Endothelial cell of umbilical vein (primary cell): ENCODE results near the gene PTDSS2. TPM values are rescaled to one million over a fixed set of nuclear protein-coding genes. Genes with fewer than 3 reads are reported as not detected.

Experiments used
- BruUV-seq: library from RNA; stranded (reverse); fragments of 400-500 nt; replicated peaks from 2 replicates; lab custom pipeline; 2021; lab: Mats Ljungman, UMichigan
- CTCF ChIA-PET: fragments of 300-600, 350-600 bp; sonication (Branson Sonifier 250); formaldehyde crosslinking; loops from one replicate; lab custom pipeline; 2021; ENCODE audit warnings: antibody characterized with exemption, inconsistent platforms; lab: Charles Lee
- POLR2A ChIA-PET: fragments of 300-600, 350-600 bp; sonication (Branson Sonifier 250); formaldehyde crosslinking; loops from one replicate; lab custom pipeline; 2021; ENCODE audit warnings: antibody characterized with exemption, inconsistent platforms; lab: Charles Lee
- DNase-seq: peaks from one replicate; pipeline ENCODE4 v3.0.0-alpha.2; 2011; ENCODE audit warnings: low read depth, low spot score
- FAIRE-seq: peaks from 2 replicates; lab custom pipeline; 2011; peaks lifted over from hg19 to GRCh38; lab: Jason Lieb, UNC
- H2AFZ ChIP-seq: 2 replicates; pipeline ENCODE4 v1.6.0; 2012; ENCODE audit warnings: low read depth, low read length, control low read depth, inconsistent platforms
- H3K27ac ChIP-seq: 2 replicates; pipeline ENCODE4 v1.5.1; 2011; ENCODE audit warnings: low read depth, mild to moderate bottlenecking, control low read depth, low read length, moderate library complexity; ENCODE audit not compliant: insufficient read depth
- H3K27me3 ChIP-seq, 2 experiments: 2 replicates each; pipeline versions ENCODE4 v1.6.0 to v1.6.1; 2011; ENCODE audit warnings: low read length in 2 of 2, mixed read lengths in 1 of 2; ENCODE audit not compliant: control insufficient read depth in 2 of 2, insufficient read depth in 2 of 2
- H3K36me3 ChIP-seq, 2 experiments: 2 replicates in 1 of 2; 3 replicates in 1 of 2; pipeline ENCODE4 v1.5.1; 2011; ENCODE audit warnings: low read length in 2 of 2, mild to moderate bottlenecking in 1 of 2, moderate library complexity in 1 of 2; ENCODE audit not compliant: control insufficient read depth in 2 of 2, insufficient read depth in 2 of 2; ENCODE audit errors: extremely low read depth in 1 of 2
- H3K4me1 ChIP-seq: 3 replicates; pipeline ENCODE4 v1.5.1; 2011; ENCODE audit warnings: mild to moderate bottlenecking, low read length; ENCODE audit not compliant: control insufficient read depth, insufficient read depth; ENCODE audit errors: extremely low read depth
- H3K4me2 ChIP-seq: 2 replicates; pipeline ENCODE4 v1.6.1; 2011; ENCODE audit warnings: low read length, control low read depth, mixed read lengths; ENCODE audit not compliant: insufficient read depth
- H3K4me3 ChIP-seq, 3 experiments: fragments of 200-600 bp in 1 of 3; sonication (generic), shearing (Covaris generic) in 1 of 3; replicated peaks in 1 of 3; 2 replicates each; pipeline ENCODE4 v1.5.1; 2011 to 2016; ENCODE audit warnings: control low read depth in 3 of 3, low read length in 3 of 3, mild to moderate bottlenecking in 2 of 3, inconsistent platforms in 1 of 3, low read depth in 1 of 3, moderate library complexity in 1 of 3; ENCODE audit not compliant: insufficient read depth in 1 of 3
- H3K79me2 ChIP-seq: 2 replicates; pipeline ENCODE4 v1.6.0; 2012; ENCODE audit warnings: low read length, inconsistent platforms; ENCODE audit not compliant: control insufficient read depth, insufficient read depth
- H3K9ac ChIP-seq: replicated peaks from 2 replicates; pipeline ENCODE3; 2011; ENCODE audit warnings: low read length, control low read depth; ENCODE audit not compliant: insufficient read depth; ENCODE audit errors: extremely low read depth
- H3K9me1 ChIP-seq: replicated peaks from 3 replicates; pipeline ENCODE4 v1.6.0; 2011; ENCODE audit warnings: mild to moderate bottlenecking, low read length; ENCODE audit not compliant: control insufficient read depth, insufficient read depth; ENCODE audit errors: extremely low read depth
- H3K9me3 ChIP-seq: replicated peaks from 2 replicates; pipeline ENCODE4 v1.5.1; 2012; ENCODE audit warnings: low read length, inconsistent platforms; ENCODE audit not compliant: control insufficient read depth, insufficient read depth
- H4K20me1 ChIP-seq: replicated peaks from 2 replicates; pipeline ENCODE3; 2011; ENCODE audit warnings: mild to moderate bottlenecking, low read length; ENCODE audit not compliant: control insufficient read depth, insufficient read depth; ENCODE audit errors: extremely low read depth
- EZH2 ChIP-seq: IDR thresholded peaks from 2 replicates; pipeline ENCODE4 v1.6.1; 2012; ENCODE audit warnings: borderline replicate concordance, low read depth, mild to moderate bottlenecking, moderate library complexity, low read length, inconsistent platforms; ENCODE audit not compliant: severe bottlenecking
- FOS ChIP-seq: IDR thresholded peaks from 2 replicates; pipeline ENCODE4 v1.6.1; 2011; ENCODE audit warnings: mild to moderate bottlenecking, low read length, moderate library complexity, borderline replicate concordance; ENCODE audit not compliant: insufficient read depth
- GATA2 ChIP-seq: IDR thresholded peaks from 2 replicates; pipeline ENCODE4 v1.7.0; 2011; ENCODE audit warnings: low read depth, mild to moderate bottlenecking, moderate library complexity, mixed read lengths, low read length; ENCODE audit not compliant: insufficient read length, insufficient read depth
- JUN ChIP-seq: IDR thresholded peaks from 2 replicates; pipeline ENCODE4 v1.6.1; 2011; ENCODE audit warnings: borderline replicate concordance, low read depth; ENCODE audit not compliant: insufficient read length, insufficient read depth
- MAX ChIP-seq: IDR thresholded peaks from 2 replicates; pipeline ENCODE4 v1.6.1; 2011; ENCODE audit not compliant: insufficient read depth, insufficient read length
- MYC ChIP-seq: IDR thresholded peaks from one replicate; pipeline ENCODE4 v1.6.1; 2011; ENCODE audit warnings: mild to moderate bottlenecking, low read depth, low read length
- POLR2A ChIP-seq: IDR thresholded peaks from 2 replicates; pipeline ENCODE4 v1.6.1; 2012; ENCODE audit warnings: low read depth, mild to moderate bottlenecking, control low read depth, low read length
- POLR2AphosphoS5 ChIP-seq: IDR thresholded peaks from 2 replicates; pipeline ENCODE4 v1.6.1; 2012; ENCODE audit warnings: low read depth, mild to moderate bottlenecking, control low read depth, low read length, moderate library complexity; ENCODE audit not compliant: insufficient read depth
- dilution Hi-C: fragments of 300-500 bp; cut with MboI; formaldehyde crosslinking; loops from one replicate; pipeline ENCODE4 v1.15.0; 2019; ENCODE audit warnings: low sequenced_read_pairs; ENCODE audit not compliant: extremely low pct_ligation_motif_present
- intact Hi-C: fragments of 100-400 bp; cut with micrococcal nuclease; formaldehyde crosslinking; loops from one replicate; pipeline ENCODE4 v1.10.0; 2022
- polyA plus RNA-seq, 4 experiments: library from polyadenylated mRNA; depleted of rRNA in 3 of 4; stranded (reverse) in 3 of 4; unstranded in 1 of 4; fragments of >200 nt; gene quantifications; 2 replicates each; pipeline versions ENCODE4 v1.2.1 to v1.2.3, GENCODE V29; 2011 to 2012; ENCODE audit warnings: missing spikeins in 1 of 4
- total RNA-seq: library from RNA; stranded (reverse); gene quantifications from 2 replicates; pipeline ENCODE4 v1.2.3, GENCODE V29; 2021
- TF ChIP-seq, protein P1 (sequence below), 2 donors: IDR thresholded peaks; 1 replicate in 1 of 2; 2 replicates in 1 of 2; pipeline ENCODE4 v1.5.1; 2011; ENCODE audit warnings: low read length in 2 of 2, mild to moderate bottlenecking in 2 of 2, moderate library complexity in 2 of 2, control low read depth in 1 of 2, inconsistent platforms in 1 of 2, low read depth in 1 of 2; ENCODE audit not compliant: insufficient read depth in 1 of 2; ENCODE audit errors: extremely low read depth in 1 of 2

PTDSS2 gene
- total and polyA plus RNA-seq, 2 donors (not counting 3 experiments of a cell fraction or from before 2014, with no cell fraction given) = 41.4 to 46.8 TPM

DNA sequence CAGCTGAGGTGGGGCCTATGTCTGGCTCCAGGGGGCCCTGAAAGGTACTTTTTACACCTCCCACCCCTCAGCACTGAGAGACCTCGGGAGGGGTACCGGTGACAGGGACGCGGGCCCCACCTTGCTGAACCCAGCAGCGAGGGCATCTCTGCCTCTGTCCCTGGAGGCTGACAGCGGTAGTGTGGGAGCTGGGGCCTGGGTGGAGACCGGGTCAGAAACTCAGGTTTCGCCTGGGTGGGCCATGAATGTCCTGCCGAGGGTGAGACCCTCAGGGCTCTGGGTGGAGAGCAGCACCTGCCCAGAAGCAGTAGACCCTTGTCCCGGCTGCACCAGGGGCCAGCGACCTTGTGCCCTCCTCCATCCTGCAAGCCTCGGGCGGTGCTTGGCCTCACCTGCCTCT is 22.2 kb downstream of the PTDSS2 start:
- Histone ChIP-seq H3K9ac (no peak overlapping the region), H3K4me3 (no peak overlapping the region), H3K9me3 (no peaks in the 10 kb centered on the region), H4K20me1 (no peaks in the 10 kb centered on the region), H3K36me3 (no peaks in the 10 kb centered on the region), H3K27ac (no peak overlapping the region), H3K27me3 (no peaks in the 10 kb centered on the region), H3K9me1 (no peaks in the 10 kb centered on the region), H3K4me1 (peaks cover 10% of the 10 kb centered on the region), H3K79me2 (peaks cover 32% of the 10 kb centered on the region), H2AFZ (no peak overlapping the region), H3K4me2 (no peak overlapping the region)
- dilution Hi-C loops = no loop called here
- intact Hi-C loops = no loop called here
- no TSS peak for BruUV-seq
- ChIA-PET CTCF (no interaction called here), POLR2A (no interaction called here)
- DNase-seq (no peak), FAIRE-seq (no peak)
- no peak for TF ChIP-seq POLR2AphosphoS5
- TF ChIP-seq POLR2A = no peak

GRCh38 chr11:472816-473215 is 22.7 kb downstream of the PTDSS2 start:
- peaks cover 32% of the 10 kb centered on the region for H3K79me2 ChIP-seq
- intact Hi-C loops = no loop called here
- H3K27ac ChIP-seq = no peak overlapping the region
- no peak overlapping the region for H2AFZ ChIP-seq
- no peaks in the 10 kb centered on the region for H3K27me3 ChIP-seq
- POLR2A ChIA-PET = no interaction called here
- dilution Hi-C loops = no loop called here
- FAIRE-seq = no peak
- H3K36me3 ChIP-seq = no peaks in the 10 kb centered on the region
- no peak overlapping the region for H3K4me3 ChIP-seq
- H3K9ac ChIP-seq = no peak overlapping the region
- no peaks in the 10 kb centered on the region for H3K9me3 ChIP-seq
- no peaks in the 10 kb centered on the region for H3K9me1 ChIP-seq
- CTCF ChIA-PET = interaction anchor here (0.8 kb wide), 1 partner anchor 9 kb away, joined by 4 read pairs; no protein-coding TSS in a partner anchor
- BruUV-seq = no TSS peak
- no peak for TF ChIP-seq GATA2
- TF ChIP-seq MYC = no peak
- TF ChIP-seq EZH2 = no peak
- TF ChIP-seq JUN = no peak
- TF ChIP-seq POLR2AphosphoS5 = no peak
- no peak for TF ChIP-seq FOS
- no peak for TF ChIP-seq POLR2A
- TF ChIP-seq, protein P1, sequence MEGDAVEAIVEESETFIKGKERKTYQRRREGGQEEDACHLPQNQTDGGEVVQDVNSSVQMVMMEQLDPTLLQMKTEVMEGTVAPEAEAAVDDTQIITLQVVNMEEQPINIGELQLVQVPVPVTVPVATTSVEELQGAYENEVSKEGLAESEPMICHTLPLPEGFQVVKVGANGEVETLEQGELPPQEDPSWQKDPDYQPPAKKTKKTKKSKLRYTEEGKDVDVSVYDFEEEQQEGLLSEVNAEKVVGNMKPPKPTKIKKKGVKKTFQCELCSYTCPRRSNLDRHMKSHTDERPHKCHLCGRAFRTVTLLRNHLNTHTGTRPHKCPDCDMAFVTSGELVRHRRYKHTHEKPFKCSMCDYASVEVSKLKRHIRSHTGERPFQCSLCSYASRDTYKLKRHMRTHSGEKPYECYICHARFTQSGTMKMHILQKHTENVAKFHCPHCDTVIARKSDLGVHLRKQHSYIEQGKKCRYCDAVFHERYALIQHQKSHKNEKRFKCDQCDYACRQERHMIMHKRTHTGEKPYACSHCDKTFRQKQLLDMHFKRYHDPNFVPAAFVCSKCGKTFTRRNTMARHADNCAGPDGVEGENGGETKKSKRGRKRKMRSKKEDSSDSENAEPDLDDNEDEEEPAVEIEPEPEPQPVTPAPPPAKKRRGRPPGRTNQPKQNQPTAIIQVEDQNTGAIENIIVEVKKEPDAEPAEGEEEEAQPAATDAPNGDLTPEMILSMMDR (IDR thresholded peaks at IDR 0.05; ENCODE audit: extremely low read depth in 1 of 2, insufficient read depth in 1 of 2, low read depth in 1 of 2, low read length in 2 of 2) = no peak
- TF ChIP-seq MAX = no peak
- H3K4me2 ChIP-seq = no peak overlapping the region
- DNase-seq = no peak
- no peaks in the 10 kb centered on the region for H4K20me1 ChIP-seq
- H3K4me1 ChIP-seq = peaks cover 10% of the 10 kb centered on the region
